GM19025 (cell line): ENCODE measurements around the gene PLD1.
"Not testable (repeated sequence)": the region's sequence is repeated elsewhere in the genome, so short reads cannot be mapped to it uniquely, and the experiment has no call there.

ENCODE experiments used
- ATAC-seq: cut with Tn5 transposase; IDR thresholded peaks from one replicate; pipeline ENCODE4 v1.9.1; 2021; ENCODE audit warnings: mild to moderate bottlenecking, low read depth, moderate library complexity; ENCODE audit not compliant: unreplicated experiment

PLD1 gene

GRCh38 chr3:171711461-171712170, 98.7 kb downstream of the PLD1 start:
- no peak for ATAC-seq

GRCh38 chr3:171710359-171710758, 99.9 kb downstream of the PLD1 start:
- ATAC-seq = no peak

DNA sequence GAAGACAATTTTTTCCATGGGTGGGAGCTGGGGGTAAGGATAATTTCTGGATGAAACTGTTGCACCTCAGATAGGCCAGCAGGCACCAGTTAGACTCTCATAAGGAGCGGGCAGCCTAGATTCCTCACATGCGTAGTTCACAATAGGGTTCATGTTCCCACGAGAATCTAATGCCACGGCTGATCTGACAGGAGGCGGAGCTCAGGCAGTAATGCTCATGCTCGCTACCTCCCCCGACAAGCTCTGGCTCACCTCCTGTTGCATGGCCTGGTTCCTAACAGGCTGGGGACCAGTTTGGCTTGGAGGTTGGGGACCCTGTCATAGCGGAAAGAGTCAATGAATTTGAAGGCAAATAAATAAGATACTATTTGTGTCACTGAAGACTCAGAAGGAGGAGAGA, 105.5 kb downstream of the PLD1 start:
- ATAC-seq = no peak

DNA sequence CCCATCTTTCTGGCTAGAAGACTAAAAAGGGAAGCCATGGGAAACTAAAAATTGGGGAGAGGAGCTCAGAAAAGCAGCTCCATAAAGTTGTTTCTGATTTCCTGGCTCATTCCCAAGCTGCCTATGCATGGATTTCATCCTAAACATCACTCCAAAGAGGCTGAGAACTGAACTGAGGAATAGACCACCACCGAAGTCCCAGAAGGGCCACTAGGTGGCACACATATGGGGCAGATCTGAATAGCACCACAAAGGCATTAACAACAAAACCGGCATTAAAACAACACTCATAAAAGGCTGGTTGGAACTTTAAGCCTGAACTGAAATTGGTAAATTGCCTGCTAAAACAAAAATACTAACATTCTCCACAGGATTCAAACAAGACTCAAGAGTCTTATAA, 106.3 kb downstream of the PLD1 start:
- no peak for ATAC-seq

DNA sequence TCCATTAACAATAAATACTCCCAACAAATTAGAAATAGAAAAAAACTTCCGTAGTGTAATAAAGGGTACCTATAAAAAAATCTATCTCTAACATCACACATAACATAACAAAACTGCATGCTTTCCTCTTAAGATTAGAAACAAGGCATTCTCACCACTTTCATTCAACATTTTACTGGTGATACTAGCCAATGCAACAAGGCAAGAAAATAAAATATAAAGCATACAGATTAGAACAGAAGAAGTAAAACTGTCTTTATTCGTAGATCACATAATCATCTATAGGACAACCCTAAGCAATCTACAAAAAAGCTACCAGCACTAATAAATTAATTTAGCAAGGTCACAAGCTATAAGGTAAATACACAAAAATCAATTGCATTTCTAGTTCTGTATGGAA, 107.1 kb downstream of the PLD1 start:
- no peak for ATAC-seq

DNA sequence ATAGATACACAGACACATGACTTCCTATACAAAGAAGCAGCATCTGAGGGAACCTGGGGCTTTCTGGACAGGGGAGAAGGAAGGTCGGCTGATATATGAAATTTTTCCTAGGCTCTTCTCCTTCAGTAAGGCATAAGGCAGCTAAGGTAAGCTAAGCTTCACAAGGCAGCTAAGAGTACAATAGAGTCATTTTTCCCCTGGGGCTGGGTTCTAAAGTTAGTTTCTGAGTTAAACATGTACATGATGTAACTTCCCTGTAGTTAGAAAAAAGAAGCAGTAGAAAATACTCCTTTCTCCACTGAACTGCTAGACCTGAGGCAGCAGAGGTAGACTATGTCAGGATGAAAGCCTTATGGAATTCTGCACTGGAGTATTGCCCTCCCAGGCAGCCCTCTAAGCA, 109.6 kb downstream of the PLD1 start:
- ATAC-seq = no peak

DNA sequence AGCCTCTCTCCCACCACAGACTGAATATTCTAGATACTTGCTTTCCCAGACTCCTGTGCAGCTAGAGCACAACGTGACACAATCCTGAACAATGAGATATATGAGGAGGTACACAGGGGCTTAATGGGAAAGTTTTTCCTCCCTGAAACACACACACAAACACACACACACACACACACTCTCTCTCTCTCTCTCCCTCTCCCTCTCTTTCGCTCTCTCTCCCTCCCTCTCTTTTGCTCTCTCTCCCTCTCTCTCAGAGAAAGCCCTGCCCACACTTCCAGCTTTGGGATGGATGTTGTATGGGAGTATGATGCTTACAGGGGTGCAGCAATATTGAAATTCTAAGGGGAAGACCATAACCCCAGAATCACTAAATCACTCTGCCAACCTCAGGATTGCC, 110.1 kb downstream of the PLD1 start:
- no peak for ATAC-seq

DNA sequence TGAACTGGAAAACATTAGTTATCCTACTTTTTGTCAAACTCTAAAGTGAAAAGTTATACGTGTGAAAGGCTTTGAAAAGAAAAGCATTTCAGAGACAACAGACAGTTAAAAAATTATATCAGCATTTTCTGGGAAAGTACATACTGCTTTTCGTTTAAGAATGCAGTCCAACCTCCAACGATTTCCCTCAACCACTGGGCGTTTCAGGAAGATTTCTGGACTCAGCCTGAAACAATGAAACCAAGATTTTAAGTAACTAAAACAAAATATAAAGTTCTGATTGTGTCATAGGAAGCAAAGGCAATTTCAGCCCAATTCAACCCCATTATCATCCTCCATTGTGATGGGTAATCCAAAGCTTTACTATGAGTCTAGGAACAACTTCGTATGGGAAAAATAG, 110.7 kb downstream of the PLD1 start:
- ATAC-seq = no peak

DNA sequence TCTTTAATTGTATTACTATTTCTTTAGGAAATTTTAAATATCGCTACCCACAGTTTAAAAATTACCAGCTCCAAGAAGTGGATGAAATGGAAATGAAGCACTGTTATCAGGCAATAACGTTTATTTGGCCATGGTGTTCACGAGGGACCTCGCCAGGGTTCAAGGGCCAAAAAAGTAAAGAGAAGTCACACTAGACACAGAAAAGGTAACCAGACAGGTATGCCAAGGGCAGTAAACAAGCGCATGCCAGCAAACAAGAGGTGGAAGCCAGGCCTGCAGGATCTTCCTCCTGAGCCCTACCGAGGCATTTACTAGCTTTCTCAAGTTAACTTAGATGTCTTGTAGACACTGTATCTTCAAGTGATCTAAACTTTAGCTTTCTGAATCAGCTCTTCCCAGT, 113.5 kb downstream of the PLD1 start:
- ATAC-seq = no peak

DNA sequence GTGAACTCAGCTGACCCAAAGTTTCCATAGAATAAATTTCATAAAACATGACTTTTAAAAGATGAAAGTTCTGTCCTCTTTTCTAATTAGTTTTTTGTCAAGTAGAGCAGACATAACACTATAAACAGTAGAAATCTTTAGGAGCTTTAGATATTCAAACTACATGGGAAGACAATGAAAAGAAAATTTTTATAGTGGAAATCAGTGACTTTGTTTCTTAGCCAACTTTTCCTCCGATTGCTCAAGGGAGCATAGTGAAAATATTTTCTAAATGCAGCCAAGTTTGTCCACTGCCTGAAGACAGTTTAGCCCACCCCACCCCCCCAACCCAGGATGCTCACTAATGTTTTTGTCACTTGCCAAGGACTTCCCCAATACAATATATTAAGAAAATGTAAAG, 114.9 kb downstream of the PLD1 start:
- ATAC-seq = no peak

- ATAC-seq = no peak
Measured at GRCh38 chr3:171694888-171695287, 115.4 kb downstream of the PLD1 start.

DNA sequence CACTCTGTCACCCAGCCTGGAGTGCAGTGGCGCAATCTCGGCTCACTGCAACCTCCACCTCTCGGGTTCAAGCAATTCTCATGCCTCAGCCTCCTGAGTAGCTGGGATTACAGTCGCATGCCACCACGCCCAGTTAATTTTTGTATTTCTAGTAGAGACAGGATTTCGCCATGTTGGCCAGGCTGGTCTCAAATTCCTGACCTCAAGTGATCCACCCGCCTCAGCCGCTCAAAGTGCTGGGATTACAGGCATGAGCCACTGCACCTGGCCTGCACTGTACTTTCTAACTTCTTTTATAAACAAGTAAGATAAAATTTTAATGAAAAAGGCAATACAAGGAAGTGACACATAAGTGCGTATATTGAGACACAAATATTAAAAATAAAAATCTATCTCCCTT, 117.7 kb downstream of the PLD1 start:
- ATAC-seq = not testable (repeated sequence)

GRCh38 chr3:171691485-171691884, 118.8 kb downstream of the PLD1 start:
- no peak for ATAC-seq

DNA sequence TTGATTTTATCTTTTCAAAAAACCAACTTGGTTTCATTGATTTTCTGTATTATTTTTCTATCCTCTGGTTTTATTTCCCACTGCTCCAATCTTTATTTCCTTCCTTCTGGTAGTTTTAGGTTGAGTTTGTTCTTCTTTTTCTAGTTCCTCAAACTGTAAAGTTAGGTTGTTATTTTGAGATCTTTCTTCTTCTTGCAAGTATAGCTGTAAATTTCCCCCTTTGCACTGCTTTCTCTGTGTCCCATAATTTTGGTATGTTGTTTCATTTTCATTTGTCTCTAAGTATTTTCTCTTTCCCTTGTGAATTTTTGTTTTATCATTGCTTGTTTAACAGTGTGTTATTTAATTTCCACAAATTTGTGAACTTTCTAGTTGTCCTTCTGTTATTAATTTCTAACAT, 120.0 kb downstream of the PLD1 start:
- ATAC-seq = no peak

- no peak for ATAC-seq
Measured at GRCh38 chr3:171688593-171688992, 121.7 kb downstream of the PLD1 start.

DNA sequence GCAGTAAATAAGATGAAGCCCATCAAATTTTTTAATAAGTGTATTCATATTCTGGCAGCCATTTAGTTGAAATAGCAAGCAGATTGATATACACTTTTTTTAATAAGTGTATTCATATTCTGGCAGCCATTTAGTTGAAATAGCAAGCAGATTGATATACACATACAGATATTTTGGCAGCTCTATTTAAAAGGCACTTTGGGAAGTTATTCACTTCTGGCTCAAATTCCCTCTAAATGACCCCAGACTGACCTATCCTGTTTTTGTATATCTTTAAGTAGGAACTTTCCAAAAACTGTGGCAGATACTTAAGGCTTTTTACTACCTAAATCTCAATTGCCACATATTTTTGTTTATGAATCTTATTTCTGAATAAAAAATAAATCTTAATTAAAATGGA, 122.3 kb downstream of the PLD1 start:
- no peak for ATAC-seq

DNA sequence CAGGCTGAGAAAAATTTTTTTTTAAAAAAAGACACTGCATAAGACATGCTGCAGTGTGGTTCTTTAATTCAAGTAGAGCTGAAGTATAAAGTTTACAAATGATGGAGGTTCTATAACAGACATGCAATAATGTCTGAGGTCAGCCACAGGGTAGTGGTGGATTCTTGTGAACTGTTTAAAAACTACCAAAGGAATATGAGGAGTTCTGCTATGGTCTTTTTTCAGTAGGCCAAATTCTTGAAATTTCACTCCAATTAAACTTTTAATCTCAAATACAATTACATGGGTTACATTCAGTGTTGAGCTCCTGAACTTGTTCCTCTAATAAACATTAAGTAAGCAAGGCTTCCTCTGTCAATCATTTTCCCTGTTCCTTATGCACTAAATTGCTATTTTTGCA, 122.7 kb downstream of the PLD1 start:
- no peak for ATAC-seq

GRCh38 chr3:171687064-171687463, 123.2 kb downstream of the PLD1 start:
- no peak for ATAC-seq

GRCh38 chr3:171685116-171685895, 125.0 kb downstream of the PLD1 start:
- ATAC-seq = no peak

DNA sequence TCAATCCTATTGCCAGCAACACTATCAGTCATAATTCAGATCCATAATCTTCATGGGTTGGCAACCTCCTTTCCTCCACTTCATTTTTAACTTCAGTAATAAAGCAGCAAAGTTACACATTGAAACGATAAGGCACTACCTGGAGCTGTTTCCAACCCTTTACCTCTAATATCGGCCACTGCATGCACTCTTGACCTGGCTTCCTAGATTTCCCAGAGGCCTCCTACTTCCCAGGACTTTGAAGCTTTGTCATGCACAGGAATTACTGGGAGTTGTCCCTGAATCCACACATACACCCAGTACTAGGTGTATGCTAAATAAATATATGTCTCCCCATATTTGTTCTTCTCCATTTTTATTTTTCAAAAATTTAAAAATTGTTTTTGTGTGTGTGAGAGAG, 126.1 kb downstream of the PLD1 start:
- ATAC-seq = no peak

GRCh38 chr3:171682743-171683142, 127.5 kb downstream of the PLD1 start:
- ATAC-seq = no peak

- ATAC-seq = no peak
Measured at GRCh38 chr3:171680726-171681411, 129.4 kb downstream of the PLD1 start.
